ENCODE data around the gene TTC24. TPM values are rescaled to one million over a fixed set of nuclear protein-coding genes. Genes with fewer than 3 reads are reported as not detected.

Gene TTC24
- total RNA-seq, 1 donor from 2014 or later: not detected

DNA sequence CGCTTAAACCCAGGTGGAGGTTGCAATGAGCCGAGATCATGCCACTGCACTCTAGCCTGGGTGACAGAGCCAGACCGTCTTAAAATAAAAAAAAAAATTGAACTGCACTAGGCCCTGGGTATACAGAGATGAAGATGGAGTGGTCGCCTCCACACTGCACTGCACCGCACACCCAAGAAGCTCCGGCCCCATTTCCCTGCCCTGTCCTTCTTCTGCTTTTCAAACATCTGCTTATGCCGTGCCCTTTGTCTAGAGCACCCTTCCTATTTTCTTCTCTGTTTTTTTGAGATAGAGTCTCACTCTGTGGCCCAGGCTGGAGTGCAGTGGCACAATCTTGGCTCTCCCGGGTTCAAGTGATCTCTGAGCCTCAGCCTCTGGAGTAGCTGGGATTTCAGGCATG, 24.6 kb upstream of the TTC24 start:
- DNase-seq: no peak

DNA sequence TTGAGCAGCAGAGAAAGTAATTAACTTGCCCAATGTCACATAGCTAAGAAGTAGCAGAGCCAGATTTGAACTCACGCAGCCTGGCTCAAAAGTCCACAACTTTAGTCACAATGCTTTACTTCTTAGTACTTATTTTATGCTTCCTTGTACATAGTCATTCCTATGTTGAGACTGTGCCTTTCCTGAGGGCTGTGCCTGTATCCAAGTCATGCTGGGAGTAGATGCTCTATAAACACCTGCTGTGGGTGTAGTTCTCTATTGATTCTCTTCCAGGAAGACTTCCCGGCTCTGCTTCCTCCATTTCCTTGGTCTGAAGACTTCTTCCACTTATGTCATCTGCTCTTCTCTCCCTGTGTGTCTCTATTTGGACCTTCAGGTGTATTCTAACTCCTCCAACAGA, 23.8 kb upstream of the TTC24 start:
- DNase-seq: no peak

DNA sequence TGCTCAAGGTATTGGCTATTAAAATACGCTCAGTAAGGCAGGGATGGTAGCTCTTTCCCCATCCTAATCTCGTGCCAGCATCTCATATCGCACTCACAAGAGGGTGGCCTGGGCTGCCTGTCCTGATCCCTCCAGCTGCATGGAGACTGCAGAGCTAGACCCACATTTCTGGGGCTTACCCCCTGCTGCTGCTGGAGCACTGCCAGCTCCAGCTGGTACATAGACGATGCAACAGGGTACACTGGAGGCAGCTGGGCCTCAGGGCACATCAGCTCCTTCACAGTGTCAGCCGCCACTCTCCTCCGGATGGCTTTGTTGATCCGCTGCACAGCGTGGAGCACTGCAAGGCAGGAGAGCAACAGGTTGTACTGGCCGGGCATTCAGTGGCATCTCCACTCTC, 23.2 kb upstream of the TTC24 start:
- no peak for DNase-seq

GRCh38 chr1:156559086-156559796, 20.3 kb upstream of the TTC24 start:
- no peak for DNase-seq

DNA sequence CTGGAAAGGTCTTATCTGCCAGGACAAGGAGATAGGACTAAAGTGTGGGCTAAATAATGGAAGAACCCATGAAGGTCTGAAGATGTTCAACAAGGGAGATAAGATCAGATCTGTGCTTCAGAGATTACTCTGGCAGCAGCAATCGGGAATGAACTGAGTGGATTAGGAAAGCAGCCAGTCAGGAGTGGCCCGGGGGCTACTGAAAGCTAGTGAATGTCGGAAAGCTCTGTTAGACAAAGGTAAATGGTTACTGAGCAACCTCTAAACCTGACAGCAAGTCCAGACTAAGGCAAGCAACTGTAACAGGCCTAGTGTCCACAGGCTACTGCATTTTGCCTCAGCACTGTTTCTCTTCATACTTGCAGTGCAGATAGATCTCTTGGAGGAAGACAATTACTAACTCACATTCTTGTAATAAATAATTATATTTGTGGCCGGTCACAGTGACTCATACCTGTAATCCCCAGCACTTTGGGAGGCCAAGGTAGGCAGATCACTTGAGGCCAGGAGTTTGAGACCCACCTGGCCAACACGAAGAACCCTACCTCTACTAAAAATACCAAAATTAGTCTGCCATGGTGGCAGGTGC, 19.6 kb upstream of the TTC24 start:
- no peak for DNase-seq

- DNase-seq: no peak
Observed at GRCh38 chr1:156560585-156561163, 18.8 kb upstream of the TTC24 start.

- no peak for DNase-seq
Observed at GRCh38 chr1:156565519-156565918, 14.0 kb upstream of the TTC24 start.

DNA sequence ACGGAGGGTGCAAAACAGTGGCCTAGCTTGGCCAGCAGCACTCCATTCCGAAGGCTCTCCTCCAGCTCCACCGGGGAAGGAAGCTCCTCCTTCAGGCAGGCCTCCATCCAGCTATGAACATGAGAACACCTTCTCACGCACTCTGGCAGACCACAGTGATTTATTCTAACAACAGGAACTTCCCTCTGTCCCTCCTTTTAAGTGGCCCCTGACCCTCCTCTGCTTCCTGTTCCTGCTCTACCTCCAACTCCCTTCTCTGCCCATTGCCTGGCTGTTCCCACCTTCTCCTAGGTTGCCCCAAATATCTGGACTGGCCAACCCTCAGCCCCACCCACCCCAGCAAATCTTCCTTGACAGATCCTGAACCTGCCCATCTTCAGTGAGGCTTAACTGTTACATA, 13.1 kb upstream of the TTC24 start:
- no peak for DNase-seq

DNA sequence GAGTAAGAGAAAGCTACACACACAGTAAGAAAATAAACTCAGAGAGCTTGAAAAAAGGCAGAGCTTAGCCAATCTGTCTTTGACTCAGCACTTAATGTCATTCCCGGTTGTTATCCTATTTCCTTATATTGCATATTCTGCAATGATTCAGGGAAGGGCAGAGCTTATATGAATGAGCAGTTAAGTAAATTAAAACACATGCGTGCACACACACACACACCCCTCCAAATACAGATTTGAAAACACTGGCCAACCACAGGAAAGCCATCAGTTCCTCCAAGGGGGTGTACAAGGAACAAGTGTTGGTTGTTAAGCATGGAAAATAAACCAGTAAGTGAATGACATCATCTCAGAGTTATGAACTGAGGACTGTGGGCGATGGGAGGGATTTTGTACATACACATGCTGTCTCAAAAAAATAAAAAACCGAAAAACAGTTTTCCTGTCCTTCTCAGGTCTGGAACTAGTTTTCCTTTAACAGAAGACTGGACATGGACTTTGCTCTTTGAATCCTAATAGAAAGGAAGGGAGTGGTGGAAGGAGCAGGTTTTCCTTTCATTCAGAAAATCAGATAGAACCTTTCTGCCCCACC, 8.2 kb upstream of the TTC24 start:
- no peak for DNase-seq

DNA sequence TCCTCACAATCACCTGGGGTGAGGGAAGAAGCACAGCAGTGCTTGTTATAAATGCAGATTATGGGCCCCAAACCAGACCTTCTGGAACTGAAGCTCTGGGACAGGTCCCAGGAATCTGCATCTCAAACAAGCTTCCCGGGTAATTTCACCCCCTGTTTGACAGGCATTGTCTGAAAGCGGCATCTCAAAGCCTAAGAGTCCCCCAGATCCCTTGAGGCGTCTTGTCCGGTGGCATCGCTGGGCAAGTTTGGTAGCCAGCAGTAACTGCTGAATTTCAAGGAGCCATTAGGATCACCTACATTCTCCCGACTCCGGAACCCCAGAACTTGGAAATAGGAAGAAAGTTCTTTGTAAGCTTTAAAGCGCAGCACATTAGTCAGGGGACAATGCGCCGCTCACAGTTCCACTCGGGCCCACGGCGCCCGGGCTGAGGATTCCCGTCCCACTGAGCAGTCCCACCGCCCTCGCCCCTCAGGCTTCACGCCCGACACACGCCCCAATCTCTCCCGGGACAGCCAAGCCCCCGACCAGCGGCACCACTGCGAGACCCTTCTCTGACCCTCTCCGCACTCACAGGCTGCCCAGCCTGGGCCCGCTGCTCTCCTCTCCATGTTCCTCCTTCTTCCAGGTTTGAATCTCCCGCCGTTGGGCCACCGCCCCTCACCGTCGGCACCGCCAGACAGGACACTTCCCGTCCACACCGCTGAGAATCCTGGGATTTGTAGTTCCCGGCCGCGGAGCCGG, 7.4 kb upstream of the TTC24 start, which contains the start of gene IQGAP3:
TSS of gene IQGAP3 (minus strand) at position 647 of the 744 bp plus-strand sequence. CDS start at position 611, 36 bp downstream.
- DNase-seq: peak; percentile 72

GRCh38 chr1:156572663-156573018, 6.9 kb upstream of the TTC24 start:
- DNase-seq: no peak

DNA sequence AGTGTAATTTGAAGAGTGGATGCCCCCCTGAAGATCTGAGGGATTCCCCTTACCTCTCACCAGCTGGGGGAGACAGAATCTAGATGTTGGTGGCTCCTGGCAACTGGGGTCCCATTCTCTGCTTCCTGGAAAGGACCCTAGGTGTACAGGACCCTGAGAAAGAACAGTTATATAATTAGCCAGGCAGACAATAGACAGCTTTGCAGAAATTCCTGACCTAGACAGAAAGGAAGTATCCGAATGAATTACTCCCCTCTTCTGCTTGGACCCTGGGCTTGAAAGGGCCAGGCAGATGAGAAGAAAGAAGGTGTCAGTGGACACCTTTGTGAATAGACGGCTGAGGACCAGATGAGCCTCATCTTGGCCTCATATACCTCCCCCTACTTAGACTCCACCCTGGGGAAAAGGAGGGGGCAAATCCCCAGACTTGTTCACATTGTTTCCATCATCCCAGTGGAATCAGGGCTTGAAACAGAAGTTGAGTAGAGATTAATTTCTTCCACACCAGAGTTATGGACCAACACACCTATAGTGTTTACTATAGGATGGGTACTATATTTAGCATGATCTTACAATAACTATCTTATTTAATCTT, 5.4 kb upstream of the TTC24 start:
- DNase-seq: no peak

DNA sequence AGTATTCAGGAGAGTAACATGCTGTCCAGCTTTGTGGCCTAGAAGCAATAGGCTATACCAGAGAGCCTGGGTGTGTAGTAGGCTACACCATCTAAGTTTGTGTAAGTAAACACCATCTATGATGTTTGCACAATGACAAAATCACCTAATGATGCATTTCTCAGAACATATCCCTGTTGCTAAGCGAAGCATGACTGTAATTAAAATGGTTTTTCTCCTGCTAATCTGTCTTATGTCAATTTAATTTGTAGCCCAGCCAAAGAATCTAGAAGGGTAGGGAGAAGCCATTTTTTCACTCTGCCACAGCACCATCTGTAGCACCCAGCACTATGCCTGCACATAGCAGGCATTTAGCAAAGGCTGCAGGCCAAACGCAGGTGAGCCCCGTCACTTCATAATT, 2.0 kb upstream of the TTC24 start:
- no peak for DNase-seq

- DNase-seq: no peak
Observed at GRCh38 chr1:156578055-156578454, 1.5 kb upstream of the TTC24 start.

- no peak for DNase-seq
Observed at GRCh38 chr1:156581661-156582387, 2.3 kb downstream of the TTC24 start.

DNA sequence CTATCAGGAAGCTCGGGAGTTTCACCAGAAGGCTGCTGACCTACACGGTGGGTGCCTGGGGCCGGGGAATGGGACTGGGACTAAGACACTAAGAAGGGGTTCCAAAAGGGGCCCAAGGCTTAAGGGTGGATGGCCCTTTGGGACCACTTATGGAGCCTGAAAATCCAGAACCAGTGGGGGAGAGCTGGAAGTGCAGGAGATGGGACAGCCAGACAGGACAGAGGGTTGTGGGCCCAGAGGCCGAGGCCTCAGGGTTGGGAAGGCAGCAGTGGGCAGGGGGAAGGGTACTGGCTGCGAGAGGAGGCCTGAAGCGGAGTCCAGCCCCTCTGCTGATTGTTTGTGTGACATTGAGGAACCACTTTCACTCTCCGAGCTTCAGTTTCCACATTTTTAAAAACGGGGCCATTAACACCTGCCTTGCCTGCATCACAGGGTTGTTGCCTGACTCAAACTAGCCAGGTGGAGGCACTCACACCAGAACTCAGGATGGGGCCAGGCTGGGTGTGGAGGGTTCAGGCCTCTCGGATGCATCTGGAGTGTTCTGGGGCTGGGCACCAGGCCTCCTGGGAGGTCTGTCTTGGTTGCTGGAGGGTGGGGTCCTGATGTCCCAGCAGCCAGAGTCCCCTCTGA, 3.0 kb downstream of the TTC24 start:
- DNase-seq: no peak

- DNase-seq: peak; percentile 25
Observed at GRCh38 chr1:156583821-156584622, 4.5 kb downstream of the TTC24 start.

DNA sequence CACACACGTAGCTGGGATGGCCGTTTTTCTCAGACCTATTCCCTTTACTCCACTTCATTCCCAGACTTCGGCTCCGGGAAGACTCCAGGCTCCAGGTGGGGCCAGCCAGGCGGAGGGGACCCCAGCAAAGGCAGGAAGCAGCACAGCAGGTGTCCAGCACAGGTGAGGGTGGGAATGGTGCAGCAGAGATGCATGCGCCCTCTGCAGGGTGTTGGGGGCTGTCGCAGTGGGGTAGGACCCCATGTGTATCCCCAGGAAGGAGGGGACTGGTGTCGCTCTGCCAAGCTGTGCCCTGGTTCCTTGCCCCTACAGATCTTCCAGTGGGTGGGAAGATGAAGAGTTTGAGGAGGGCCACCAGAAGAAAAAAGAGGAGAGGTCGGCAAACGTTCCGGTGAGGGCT, 5.3 kb downstream of the TTC24 start:
- no peak for DNase-seq

DNA sequence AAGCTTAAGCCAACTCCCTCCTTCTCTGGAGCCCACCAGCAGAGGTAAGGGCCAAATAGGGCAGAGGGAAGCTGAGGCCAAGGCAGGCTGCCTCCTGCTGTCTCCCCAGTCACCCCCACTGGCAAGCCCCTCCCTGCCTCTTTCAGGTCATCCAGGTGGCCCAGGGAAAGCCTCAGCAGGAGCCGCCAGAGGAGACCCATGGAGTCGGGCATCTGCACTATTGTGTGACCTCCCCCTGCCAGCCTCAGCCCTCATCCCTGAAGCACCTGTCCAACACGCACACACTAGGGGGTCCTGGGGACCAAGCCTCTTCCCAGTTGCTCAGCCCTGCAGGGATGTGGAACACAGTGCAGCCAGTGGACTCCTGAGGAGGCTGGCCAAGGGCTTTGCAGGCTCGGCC, 6.8 kb downstream of the TTC24 start:
- DNase-seq: no peak

- DNase-seq: no peak
Observed at GRCh38 chr1:156586892-156587477, 7.5 kb downstream of the TTC24 start.

Measured in occipital lobe (tissue), 2 donors.